GM19438 (cell line): Measurements from ENCODE around the gene TOR1A.
"Not testable (repeated sequence)": the region's sequence is repeated elsewhere in the genome, so short reads cannot be mapped to it uniquely, and the experiment has no call there.

Experiments used
- ATAC-seq: cut with Tn5 transposase; IDR thresholded peaks from one replicate; pipeline ENCODE4 v1.9.1; 2021; ENCODE audit warnings: low read depth; ENCODE audit not compliant: unreplicated experiment

Gene TOR1A

DNA sequence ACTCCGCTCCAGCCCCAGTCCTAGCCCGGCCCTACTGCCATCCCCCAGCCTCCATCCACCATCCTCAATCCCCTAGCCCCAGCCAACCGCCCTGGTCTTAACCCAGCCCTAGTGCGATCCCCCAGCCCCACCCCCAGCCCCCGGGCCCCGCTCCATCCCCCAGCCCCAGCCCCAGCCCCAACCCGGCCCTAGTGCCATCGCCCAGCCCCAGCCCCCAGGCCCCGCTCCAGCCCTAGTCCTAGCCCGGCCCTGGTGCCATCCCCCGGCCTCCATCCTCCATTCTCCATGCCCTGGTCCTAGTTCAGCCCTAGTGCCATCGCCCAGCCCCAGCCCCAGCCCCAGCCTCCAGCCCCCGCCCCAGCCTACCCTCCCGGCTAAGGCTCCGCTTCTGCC is 398 bp downstream of the TOR1A start:
- ATAC-seq = peak; percentile 7

DNA sequence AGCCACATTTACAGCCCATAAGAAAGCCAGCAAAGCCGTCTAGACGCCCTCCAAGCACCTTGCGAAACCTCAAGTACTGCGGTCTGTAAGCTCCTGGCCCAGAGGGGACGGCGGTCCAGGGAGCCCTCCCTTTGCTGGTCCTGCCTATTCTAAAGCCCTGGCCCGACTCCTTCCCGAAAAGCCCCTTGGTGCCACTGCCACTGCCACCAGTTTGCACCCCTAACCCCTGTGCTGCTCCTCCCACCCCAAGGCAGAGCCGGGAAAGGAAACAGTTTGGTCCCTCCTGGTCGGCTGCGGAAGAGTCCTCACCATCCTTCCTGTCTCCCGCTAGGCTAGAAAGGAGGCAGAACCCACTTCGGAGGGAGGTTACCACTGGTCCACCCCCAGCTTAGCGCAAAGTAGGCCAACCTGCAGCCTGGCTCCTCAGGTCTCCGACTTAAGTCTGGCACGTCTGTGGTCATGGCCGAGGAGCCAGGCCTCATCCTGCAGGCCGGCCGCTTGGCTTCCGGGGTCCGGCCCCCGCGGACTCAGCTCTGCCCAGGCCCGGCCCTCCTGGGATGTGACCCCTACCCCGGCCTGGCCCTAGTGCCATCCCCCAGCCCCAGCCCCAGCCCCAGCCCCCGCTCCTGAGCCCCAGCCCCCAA is 916 bp downstream of the TOR1A start:
- ATAC-seq = no peak

GRCh38 chr9:129816501-129817435 is 7.2 kb downstream of the TOR1A start:
- no peak for ATAC-seq

DNA sequence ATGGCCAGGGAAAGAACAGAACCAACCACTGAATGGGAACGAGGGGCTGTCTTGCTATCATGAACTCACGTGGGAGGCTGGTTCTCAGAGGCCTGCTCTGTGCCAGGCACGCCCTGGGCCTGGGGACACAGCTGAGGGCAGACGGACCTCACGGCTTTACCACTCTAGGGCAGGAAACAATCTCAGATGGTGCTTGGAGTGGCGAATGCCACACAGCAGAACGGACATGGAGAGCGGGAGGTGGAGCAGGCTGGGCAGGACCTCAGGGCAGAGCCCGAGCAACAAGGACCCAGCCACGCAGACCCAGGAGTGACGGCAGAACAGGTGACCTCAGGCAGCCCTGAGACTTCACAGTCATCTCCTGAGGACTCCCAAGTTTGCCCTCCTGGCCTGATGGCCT is 8.7 kb downstream of the TOR1A start:
- ATAC-seq = no peak

DNA sequence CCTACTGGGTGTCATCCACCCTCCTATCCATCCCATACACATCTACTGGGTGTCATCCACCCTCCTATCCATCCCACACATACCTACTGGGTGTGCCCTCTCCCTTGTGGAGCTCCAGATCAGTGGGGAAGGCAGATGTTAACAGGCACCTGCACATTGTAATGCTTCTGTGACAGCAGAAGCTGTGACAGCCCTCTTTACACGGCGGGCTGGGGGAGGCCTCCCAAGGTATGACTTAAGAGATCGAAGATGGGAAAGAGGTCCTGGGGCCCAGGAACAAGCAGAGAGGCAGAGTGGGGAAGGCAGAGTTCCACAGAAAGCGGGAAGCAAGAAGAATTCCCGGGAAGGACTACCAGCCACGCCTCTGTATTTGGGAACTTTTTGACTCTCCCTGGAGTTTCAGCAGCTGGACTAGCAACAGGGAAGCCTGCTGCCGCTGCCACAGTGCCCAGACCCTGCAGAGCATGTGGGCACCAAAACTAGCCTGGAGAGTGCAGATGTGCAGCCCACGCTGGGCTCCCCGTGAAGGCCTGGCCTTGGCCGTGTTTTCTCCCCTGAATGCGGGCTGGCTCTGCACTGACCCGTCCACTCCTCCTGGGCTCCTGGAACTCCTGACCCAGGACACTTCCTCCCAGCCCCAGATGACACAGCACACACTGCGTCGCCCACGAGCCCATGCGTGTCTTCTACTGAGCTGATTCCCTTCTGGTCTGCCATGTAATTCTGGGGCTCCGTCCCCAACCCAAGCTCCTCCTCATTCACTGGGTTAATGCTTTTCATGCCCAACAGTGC is 9.3 kb downstream of the TOR1A start:
- ATAC-seq = no peak

DNA sequence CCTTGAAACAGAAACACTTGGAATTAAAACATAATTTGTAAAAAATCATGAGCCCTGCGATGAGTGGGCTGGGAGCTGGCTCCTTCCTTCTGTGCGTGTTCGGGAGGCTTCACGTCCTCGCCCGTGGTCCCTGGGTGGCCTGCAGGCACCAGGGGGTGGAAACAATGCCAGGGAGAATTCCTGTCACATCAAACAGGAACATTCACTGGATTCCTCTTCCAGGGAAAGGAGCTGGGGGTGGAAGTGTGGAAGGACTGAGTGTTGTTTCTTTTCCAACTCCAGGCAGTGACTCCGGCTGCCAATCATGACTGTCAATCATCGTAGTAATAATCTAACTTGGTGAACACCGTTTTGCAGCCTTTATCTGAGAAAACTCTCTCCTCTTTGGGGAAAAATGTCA is 10.3 kb downstream of the TOR1A start:
- ATAC-seq = no peak

DNA sequence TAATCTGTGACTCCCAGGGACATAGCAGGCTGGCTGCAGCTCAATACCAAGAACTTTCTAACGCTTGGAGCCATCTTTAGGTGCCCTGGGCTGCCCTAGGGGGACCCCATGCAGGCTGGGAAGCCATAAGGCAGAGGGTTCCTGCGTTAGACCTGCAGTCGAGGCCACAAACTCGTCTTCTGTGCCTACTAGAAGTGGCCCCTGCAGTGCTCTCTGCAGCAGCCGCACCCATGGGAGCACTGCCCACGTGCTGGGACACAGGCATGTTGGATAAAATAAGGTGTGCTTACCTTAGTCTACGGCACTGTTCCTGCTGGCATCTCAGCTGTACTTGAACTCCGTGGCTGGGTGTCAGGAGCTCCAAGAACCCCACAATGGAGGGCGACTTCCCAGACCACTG is 11.6 kb downstream of the TOR1A start:
- ATAC-seq = no peak

DNA sequence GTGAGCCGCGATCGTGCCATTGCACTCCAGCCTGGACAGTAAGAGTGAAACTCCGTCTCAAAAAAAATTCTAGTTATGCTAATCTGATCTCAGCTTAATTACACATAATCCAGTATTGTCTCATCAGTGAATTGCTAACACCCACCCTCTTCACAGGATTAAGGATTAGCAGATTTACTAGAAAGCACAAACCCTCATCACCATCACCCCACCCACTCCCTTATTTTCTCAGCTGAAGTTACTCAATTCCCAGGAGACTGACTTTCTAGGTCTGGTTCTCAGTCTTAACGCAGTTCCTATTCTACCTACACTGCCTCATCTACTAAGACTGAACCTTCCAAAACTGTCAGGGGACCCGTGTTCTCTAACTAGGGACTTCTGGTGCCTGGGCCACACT is 12.0 kb downstream of the TOR1A start:
- no peak for ATAC-seq

DNA sequence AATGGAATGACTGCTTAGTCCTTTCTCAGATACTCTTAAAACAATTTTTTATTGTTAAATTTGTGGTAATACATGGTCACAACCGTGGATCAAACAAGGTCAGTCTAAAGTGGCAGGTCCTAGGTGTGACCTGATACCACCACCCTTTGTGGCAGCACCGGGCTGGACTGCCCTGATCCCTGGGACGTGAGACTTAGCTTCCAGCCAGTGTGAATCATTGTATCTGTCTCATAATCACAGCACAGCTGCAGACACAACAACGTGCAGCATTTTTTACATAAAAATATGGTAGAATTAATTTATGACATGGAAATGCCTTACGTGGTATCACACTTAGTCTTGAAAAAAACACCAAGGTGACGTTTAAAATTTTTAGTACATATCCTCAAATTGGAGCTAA is 13.1 kb downstream of the TOR1A start:
- ATAC-seq = no peak

DNA sequence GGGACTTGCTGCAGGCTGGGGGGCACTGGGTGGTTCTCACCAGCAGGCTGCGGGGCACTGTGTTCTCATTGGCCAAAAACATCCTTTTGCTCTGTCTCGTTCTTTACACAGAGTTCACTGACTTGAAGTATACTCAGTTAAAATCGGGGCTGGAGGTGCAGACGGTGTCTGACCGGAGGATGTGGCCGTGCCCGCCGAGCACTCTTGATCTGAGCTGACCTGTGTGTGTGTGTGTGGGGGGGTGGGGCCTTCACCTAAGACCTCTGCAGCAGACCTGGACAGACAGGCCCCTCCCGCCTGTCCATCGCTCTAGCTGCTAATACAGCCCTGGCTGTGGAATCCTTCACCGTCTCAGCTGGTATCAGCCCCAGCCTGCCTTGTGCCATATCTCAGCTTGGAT is 13.8 kb downstream of the TOR1A start:
- no peak for ATAC-seq

- no peak for ATAC-seq
Observed at GRCh38 chr9:129809346-129809745, 14.6 kb downstream of the TOR1A start.

DNA sequence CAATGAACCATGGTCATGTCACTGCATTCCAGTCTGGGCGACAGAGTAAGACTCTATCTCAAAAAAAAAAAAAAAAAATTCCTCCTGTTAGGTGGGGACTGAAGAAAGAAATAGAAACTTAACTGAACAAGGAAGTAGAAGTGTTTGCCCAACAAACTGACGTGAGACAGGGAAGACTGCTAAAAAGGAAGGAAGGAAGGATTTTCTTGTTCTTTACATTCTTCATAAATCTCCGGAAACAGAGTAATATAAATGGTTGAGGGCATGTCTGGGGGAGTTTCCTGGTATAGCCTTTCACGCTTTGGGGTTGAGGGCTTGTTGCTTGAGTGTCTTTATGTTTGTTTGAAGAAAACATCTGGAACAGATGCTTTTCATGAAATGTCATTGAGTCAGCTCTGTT is 17.9 kb downstream of the TOR1A start:
- no peak for ATAC-seq

GRCh38 chr9:129803676-129804060 is 20.3 kb downstream of the TOR1A start:
- peak; percentile 9 for ATAC-seq

DNA sequence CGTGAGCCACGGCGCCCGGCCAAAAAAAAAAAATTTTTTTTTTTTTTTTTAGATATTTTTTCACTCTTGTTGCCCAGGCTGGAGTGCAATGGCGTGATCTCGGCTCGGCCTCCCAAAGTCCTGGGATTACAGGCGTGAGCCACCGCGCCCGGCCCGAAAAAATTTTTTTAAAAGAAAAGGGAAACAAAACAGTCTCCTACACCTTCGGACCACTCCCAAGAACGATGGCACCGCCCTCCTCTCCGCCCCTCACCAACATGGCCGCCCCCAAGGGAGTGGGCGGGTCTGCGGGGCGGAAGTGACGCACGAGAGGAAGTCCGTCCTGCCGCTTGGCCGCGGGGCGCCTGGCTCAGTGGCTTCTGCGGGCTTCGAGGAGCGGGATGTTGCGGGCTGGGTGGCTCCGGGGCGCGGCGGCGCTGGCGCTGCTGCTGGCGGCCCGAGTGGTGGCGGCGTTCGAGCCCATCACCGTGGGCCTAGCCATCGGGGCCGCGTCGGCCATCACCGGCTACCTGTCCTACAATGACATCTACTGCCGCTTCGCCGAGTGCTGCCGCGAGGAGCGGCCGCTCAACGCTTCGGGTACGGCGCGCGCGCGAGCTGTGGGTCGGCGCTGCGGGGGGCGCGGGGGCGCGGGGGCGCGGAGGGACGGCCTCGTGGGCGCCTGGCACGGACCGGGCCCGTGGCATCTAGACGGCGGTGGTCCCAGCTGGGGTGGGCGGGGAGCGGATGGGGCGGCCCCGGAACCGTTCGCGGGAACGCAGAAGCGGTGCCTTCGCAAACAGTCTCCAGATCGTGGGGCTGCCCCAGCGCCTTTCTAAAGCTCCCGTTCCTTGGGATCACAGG is 20.9 kb downstream of the TOR1A start, which contains the start of gene TOR1B:
Gene TOR1B, plus strand, starts transcription at position 352 of the 843 bp plus-strand sequence. Its CDS starts 29 bp downstream, at position 381.
- peak; percentile 90 for ATAC-seq

- no peak for ATAC-seq
Observed at GRCh38 chr9:129801504-129801903, 22.4 kb downstream of the TOR1A start.

- ATAC-seq = no peak
Observed at GRCh38 chr9:129798973-129799372, 25.0 kb downstream of the TOR1A start.

DNA sequence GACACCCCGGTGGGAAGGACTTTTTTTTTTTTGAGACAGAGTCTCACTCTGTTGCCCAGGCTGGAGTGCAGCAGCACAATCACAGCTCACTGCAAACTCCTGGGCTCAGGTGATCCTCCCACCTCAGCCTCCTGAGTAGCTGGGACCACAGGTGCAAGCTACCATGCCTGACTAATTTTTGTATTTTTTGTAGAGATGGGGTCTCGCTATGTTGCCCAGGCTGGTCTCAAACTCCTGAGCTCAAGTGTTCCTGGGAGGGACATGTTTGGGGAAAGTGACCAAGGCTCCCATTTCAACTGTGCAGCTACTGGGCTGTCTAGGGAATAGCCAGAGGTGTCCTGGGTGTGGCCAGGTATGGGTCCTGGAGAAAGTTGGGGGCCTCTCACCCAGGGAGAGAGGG is 27.9 kb downstream of the TOR1A start:
- not testable (repeated sequence) for ATAC-seq

DNA sequence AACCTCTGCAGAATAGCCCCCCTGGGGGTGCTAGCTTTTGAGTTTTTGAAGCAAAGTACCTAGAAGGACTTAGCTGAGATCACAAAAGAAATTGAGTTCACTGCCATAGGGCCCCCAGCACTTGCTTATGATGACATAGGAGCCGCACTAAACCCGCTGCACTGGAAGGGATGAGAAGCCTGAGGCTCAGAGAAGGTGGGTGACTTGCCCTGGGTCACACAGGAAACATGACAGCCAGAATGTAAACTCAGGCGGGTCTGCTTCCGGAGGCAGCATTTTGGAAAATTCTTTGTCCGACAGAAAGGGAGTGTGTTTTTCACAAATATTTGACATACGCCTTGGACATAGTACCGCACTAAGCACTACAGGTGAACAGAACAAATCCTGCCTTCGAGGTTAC is 29.4 kb downstream of the TOR1A start:
- no peak for ATAC-seq

GRCh38 chr9:129786481-129786880 is 37.5 kb downstream of the TOR1A start:
- no peak for ATAC-seq

- ATAC-seq = no peak
Observed at GRCh38 chr9:129785866-129786265, 38.1 kb downstream of the TOR1A start.
